ENCODE measurements around the gene CNN3.

Gene CNN3

GRCh38 chr1:94871031-94871430, 55.9 kb downstream of the CNN3 start:
- H3K36me3 ChIP-seq (ENCODE audit: insufficient read depth, low read length): no peaks in the 10 kb centered on the region
- no peak overlapping the region for H2AFZ ChIP-seq (ENCODE audit: low read length, unreplicated experiment)
- no peak overlapping the region for H3K27ac ChIP-seq (ENCODE audit: low read depth, low read length)
- H3K4me3 ChIP-seq (ENCODE audit: low read depth, low read length): no peak overlapping the region
- H3K79me2 ChIP-seq (ENCODE audit: control insufficient read depth, insufficient read depth, low read length, unreplicated experiment): no peaks in the 10 kb centered on the region
- H3K4me1 ChIP-seq (ENCODE audit: control insufficient read depth, insufficient read depth, low read length, unreplicated experiment): peaks cover 8% of the 10 kb centered on the region
- H3K27me3 ChIP-seq (ENCODE audit: insufficient read depth, low read length): no peaks in the 10 kb centered on the region

DNA sequence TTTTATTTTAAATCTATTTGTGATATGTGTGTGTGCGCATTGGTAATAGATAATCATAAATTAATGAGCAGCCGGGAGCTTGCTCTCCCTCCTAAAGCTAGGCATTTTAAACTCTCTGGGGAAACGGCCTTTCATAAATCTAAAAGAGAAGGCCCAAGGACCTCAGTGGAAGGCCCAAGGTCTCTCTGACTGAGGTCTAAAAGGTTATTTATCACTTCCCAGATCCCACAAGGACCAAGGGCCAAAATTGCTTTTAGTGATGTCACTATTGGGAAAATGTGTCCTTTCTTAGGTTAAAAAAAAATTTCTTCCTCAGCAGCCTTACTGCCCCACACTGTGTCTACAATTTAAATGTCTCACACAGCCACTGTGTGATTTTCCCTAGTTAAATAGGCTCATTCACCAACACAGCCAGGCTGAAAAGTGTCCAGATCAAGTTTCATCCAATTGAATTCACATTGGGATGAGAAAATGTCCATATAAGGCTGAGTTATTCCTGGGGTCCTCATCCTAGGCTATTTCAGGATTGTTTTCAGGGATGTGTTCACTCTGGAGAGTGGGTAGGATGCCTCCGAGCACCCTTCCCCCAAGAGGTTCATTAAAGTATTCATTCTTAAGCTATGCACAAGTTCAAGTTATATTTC, 60.6 kb downstream of the CNN3 start:
- Histone ChIP-seq H3K27me3 (ENCODE audit: insufficient read depth, low read length) (no peaks in the 10 kb centered on the region), H3K36me3 (ENCODE audit: insufficient read depth, low read length) (no peaks in the 10 kb centered on the region), H3K27ac (ENCODE audit: low read depth, low read length) (peak overlapping the region; percentile 10; the same call in 1 of the 2 replicates), H3K4me3 (ENCODE audit: low read depth, low read length) (no peak overlapping the region), H3K4me1 (ENCODE audit: control insufficient read depth, insufficient read depth, low read length, unreplicated experiment) (peaks cover 40% of the 10 kb centered on the region), H3K79me2 (ENCODE audit: control insufficient read depth, insufficient read depth, low read length, unreplicated experiment) (no peaks in the 10 kb centered on the region), H2AFZ (ENCODE audit: low read length, unreplicated experiment) (peak overlapping the region; percentile 57)

GRCh38 chr1:94865360-94865759, 61.5 kb downstream of the CNN3 start:
- Histone ChIP-seq H3K4me3 (ENCODE audit: low read depth, low read length) (no peak overlapping the region), H2AFZ (ENCODE audit: low read length, unreplicated experiment) (peak overlapping the region; percentile 16), H3K36me3 (ENCODE audit: insufficient read depth, low read length) (no peaks in the 10 kb centered on the region), H3K79me2 (ENCODE audit: control insufficient read depth, insufficient read depth, low read length, unreplicated experiment) (no peaks in the 10 kb centered on the region), H3K27me3 (ENCODE audit: insufficient read depth, low read length) (no peaks in the 10 kb centered on the region), H3K27ac (ENCODE audit: low read depth, low read length) (peak overlapping the region; percentile 96), H3K4me1 (ENCODE audit: control insufficient read depth, insufficient read depth, low read length, unreplicated experiment) (peaks cover 40% of the 10 kb centered on the region)

DNA sequence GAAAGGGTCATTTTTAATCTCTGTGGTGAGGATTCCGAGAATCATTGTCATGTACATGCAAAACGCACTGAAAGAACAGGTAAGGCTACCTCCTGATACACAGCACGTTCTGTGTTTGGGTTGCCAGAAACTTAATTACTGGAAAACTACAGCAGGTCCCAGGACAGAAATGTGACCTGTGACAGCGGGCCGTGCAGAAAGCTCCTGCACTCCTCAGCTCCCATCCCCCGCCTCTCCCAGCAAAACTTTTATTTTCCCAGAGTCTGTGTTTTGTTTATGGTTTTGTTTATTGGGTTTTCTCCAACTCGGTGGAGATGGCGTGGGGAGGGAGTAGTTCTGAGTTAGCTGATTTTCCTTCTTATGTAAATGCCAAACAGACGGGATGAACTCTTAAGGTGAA, 62.1 kb downstream of the CNN3 start:
- peaks cover 40% of the 10 kb centered on the region for H3K4me1 ChIP-seq (ENCODE audit: control insufficient read depth, insufficient read depth, low read length, unreplicated experiment)
- no peaks in the 10 kb centered on the region for H3K36me3 ChIP-seq (ENCODE audit: insufficient read depth, low read length)
- H3K27me3 ChIP-seq (ENCODE audit: insufficient read depth, low read length): no peaks in the 10 kb centered on the region
- H3K4me3 ChIP-seq (ENCODE audit: low read depth, low read length): peak overlapping the region; percentile 61
- H3K27ac ChIP-seq (ENCODE audit: low read depth, low read length): peak overlapping the region; percentile 96
- no peaks in the 10 kb centered on the region for H3K79me2 ChIP-seq (ENCODE audit: control insufficient read depth, insufficient read depth, low read length, unreplicated experiment)
- H2AFZ ChIP-seq (ENCODE audit: low read length, unreplicated experiment): peak overlapping the region; percentile 16

DNA sequence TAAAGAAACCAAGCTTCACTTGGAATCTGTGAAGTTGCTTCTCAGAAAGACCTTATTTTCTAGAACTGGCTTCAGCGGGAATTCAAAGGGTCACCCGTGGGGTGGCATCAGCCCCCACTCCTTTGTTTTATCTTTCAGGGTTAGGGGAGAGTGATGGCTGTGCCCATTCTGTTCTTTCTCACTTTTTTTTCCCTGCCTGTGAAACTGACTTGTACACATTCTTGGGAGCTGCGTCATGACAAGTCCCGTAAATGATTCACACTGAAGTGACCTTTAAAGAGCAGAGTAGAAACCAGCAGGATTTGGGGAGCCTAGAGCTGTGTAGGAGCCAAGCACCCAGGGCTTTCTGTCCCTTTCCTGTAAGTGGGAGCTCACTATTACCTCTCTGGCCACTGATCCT, 63.0 kb downstream of the CNN3 start:
- Histone ChIP-seq H3K79me2 (ENCODE audit: control insufficient read depth, insufficient read depth, low read length, unreplicated experiment) (no peaks in the 10 kb centered on the region), H3K4me1 (ENCODE audit: control insufficient read depth, insufficient read depth, low read length, unreplicated experiment) (peaks cover 40% of the 10 kb centered on the region), H3K27me3 (ENCODE audit: insufficient read depth, low read length) (no peaks in the 10 kb centered on the region), H3K27ac (ENCODE audit: low read depth, low read length) (peak overlapping the region; percentile 96), H3K36me3 (ENCODE audit: insufficient read depth, low read length) (no peaks in the 10 kb centered on the region), H3K4me3 (ENCODE audit: low read depth, low read length) (peak overlapping the region; percentile 61), H2AFZ (ENCODE audit: low read length, unreplicated experiment) (peak overlapping the region; percentile 73)

- H3K4me3 ChIP-seq (ENCODE audit: low read depth, low read length): peak overlapping the region; percentile 61
- no peaks in the 10 kb centered on the region for H3K36me3 ChIP-seq (ENCODE audit: insufficient read depth, low read length)
- no peaks in the 10 kb centered on the region for H3K79me2 ChIP-seq (ENCODE audit: control insufficient read depth, insufficient read depth, low read length, unreplicated experiment)
- H3K27me3 ChIP-seq (ENCODE audit: insufficient read depth, low read length): no peaks in the 10 kb centered on the region
- H2AFZ ChIP-seq (ENCODE audit: low read length, unreplicated experiment): peak overlapping the region; percentile 73
- peak overlapping the region; percentile 96 for H3K27ac ChIP-seq (ENCODE audit: low read depth, low read length)
- H3K4me1 ChIP-seq (ENCODE audit: control insufficient read depth, insufficient read depth, low read length, unreplicated experiment): peaks cover 40% of the 10 kb centered on the region
Observed at GRCh38 chr1:94863297-94863911, 63.5 kb downstream of the CNN3 start.

DNA sequence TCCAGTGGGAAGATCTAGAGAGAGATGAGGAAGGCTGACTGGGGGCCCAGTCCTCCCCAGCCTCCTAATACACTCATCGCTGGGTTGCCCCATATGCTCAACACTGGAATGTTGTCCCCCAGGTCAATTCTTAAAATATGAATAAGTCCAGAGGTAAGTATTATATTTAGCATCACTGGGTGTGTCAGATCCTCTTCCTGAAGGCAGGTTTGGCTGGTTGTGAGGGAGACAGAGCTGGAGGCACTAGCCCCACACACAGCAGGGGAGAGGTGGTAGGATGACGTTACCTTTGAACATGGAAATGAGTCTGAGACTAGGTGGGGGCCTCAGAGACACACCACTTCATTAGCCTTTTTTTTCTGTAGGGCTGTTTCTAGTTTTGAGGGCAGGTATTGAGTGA, 64.2 kb downstream of the CNN3 start:
- H3K27ac ChIP-seq (ENCODE audit: low read depth, low read length): peak overlapping the region; percentile 96

DNA sequence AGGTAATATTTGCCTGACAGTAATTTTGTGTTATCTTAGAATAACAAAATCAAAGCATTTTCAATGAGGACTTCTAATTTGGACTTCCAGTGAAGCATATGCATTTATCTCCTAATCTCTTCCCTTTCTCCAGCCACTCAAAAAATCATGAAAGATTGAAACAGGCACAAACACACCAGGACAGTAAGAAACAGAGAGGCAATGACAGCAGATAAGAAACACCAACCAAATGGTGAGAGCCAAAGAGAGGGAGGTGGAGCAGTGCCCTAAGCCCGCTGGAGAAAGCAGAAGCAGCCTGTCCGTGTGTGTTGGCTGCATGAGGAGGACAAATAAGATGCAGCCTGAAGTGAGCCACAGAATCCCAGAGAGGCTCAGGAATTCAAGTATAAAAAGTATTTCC, 67.7 kb downstream of the CNN3 start:
- Histone ChIP-seq H3K79me2 (ENCODE audit: control insufficient read depth, insufficient read depth, low read length, unreplicated experiment) (no peaks in the 10 kb centered on the region), H2AFZ (ENCODE audit: low read length, unreplicated experiment) (no peak overlapping the region), H3K4me3 (ENCODE audit: low read depth, low read length) (no peak overlapping the region), H3K36me3 (ENCODE audit: insufficient read depth, low read length) (no peaks in the 10 kb centered on the region), H3K27me3 (ENCODE audit: insufficient read depth, low read length) (no peaks in the 10 kb centered on the region), H3K4me1 (ENCODE audit: control insufficient read depth, insufficient read depth, low read length, unreplicated experiment) (peaks cover 26% of the 10 kb centered on the region), H3K27ac (ENCODE audit: low read depth, low read length) (no peak overlapping the region)

More for the DNA sequence above, 64.2 kb downstream of the CNN3 start:
- Histone ChIP-seq H3K36me3 (ENCODE audit: insufficient read depth, low read length) (no peaks in the 10 kb centered on the region), H2AFZ (ENCODE audit: low read length, unreplicated experiment) (no peak overlapping the region), H3K4me3 (ENCODE audit: low read depth, low read length) (no peak overlapping the region), H3K27me3 (ENCODE audit: insufficient read depth, low read length) (no peaks in the 10 kb centered on the region), H3K4me1 (ENCODE audit: control insufficient read depth, insufficient read depth, low read length, unreplicated experiment) (peaks cover 40% of the 10 kb centered on the region), H3K79me2 (ENCODE audit: control insufficient read depth, insufficient read depth, low read length, unreplicated experiment) (no peaks in the 10 kb centered on the region)

DNA sequence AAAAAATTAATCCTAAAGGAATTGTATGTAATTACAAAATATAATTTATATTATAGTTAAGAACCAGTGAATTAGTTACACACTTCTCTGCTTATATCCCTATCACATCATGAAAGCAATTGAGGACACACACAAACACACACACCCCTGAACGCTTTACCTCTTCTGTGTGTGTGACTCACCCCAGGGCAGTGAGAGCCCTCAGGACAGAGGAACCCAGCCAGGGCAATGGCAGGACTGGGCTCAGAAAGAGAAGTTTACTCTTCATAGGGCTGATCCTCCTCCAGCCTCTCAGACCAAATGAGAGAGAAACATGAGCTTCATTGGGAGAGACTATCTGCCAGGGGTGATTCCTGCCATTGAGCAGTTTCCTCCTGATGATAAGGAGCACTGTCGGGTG, 68.6 kb downstream of the CNN3 start:
- Histone ChIP-seq H3K36me3 (ENCODE audit: insufficient read depth, low read length) (no peaks in the 10 kb centered on the region), H3K27ac (ENCODE audit: low read depth, low read length) (no peak overlapping the region), H3K79me2 (ENCODE audit: control insufficient read depth, insufficient read depth, low read length, unreplicated experiment) (no peaks in the 10 kb centered on the region), H3K27me3 (ENCODE audit: insufficient read depth, low read length) (no peaks in the 10 kb centered on the region), H3K4me1 (ENCODE audit: control insufficient read depth, insufficient read depth, low read length, unreplicated experiment) (peaks cover 21% of the 10 kb centered on the region), H3K4me3 (ENCODE audit: low read depth, low read length) (no peak overlapping the region), H2AFZ (ENCODE audit: low read length, unreplicated experiment) (no peak overlapping the region)

DNA sequence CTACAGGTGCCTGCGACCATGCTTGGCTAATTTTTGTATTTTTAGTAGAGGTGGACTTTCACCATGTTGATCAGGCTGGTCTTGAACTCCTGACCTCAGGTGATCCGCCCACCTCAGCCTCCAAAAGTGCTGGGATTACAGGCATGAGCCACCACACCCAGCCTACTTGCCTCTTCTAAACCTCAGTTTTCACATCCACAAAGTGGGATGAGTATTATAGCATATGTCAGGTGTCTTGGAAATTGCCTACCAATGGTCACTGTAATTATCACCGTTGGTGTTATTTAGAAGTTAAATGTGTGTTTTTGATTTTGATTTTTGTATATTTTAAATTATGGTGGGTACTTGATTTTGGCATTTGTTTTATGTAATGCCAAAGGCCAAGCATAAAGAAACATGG, 70.0 kb downstream of the CNN3 start:
- Histone ChIP-seq H3K27ac (ENCODE audit: low read depth, low read length) (no peak overlapping the region), H3K4me3 (ENCODE audit: low read depth, low read length) (no peak overlapping the region), H3K4me1 (ENCODE audit: control insufficient read depth, insufficient read depth, low read length, unreplicated experiment) (peaks cover 12% of the 10 kb centered on the region), H2AFZ (ENCODE audit: low read length, unreplicated experiment) (no peak overlapping the region), H3K79me2 (ENCODE audit: control insufficient read depth, insufficient read depth, low read length, unreplicated experiment) (no peaks in the 10 kb centered on the region), H3K27me3 (ENCODE audit: insufficient read depth, low read length) (no peaks in the 10 kb centered on the region), H3K36me3 (ENCODE audit: insufficient read depth, low read length) (no peaks in the 10 kb centered on the region)

- Histone ChIP-seq H3K36me3 (ENCODE audit: insufficient read depth, low read length) (no peaks in the 10 kb centered on the region), H3K27me3 (ENCODE audit: insufficient read depth, low read length) (no peaks in the 10 kb centered on the region), H3K79me2 (ENCODE audit: control insufficient read depth, insufficient read depth, low read length, unreplicated experiment) (no peaks in the 10 kb centered on the region), H2AFZ (ENCODE audit: low read length, unreplicated experiment) (no peak overlapping the region), H3K4me1 (ENCODE audit: control insufficient read depth, insufficient read depth, low read length, unreplicated experiment) (peaks cover 12% of the 10 kb centered on the region), H3K4me3 (ENCODE audit: low read depth, low read length) (no peak overlapping the region), H3K27ac (ENCODE audit: low read depth, low read length) (no peak overlapping the region)
Observed at GRCh38 chr1:94856004-94856403, 70.9 kb downstream of the CNN3 start.
